Measurements from ENCODE around the gene SPINT1.
A peak's percentile ranks its signal among the peaks of the same experiment; 100 is the strongest.

Gene SPINT1

DNA sequence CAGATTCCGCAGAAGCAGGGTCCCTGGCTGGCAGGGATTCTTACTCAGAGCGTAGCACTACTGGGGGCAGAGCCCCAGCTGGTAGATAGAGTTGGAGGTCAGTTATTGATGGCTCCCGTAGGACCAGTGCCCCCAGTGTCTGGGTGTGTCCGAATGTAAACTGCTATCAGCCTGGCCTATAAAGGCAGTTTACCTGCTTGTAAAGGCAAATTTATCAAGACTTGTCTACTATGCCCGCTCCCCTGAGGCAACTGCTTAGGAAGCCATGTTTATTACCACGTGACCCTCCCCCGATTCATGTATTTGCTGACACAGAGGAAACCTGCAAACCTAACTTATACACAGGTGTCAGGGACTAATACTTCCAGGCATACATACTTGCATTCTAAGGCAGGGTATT, 14.7 kb upstream of the SPINT1 start:
- no peak for DNase-seq

DNA sequence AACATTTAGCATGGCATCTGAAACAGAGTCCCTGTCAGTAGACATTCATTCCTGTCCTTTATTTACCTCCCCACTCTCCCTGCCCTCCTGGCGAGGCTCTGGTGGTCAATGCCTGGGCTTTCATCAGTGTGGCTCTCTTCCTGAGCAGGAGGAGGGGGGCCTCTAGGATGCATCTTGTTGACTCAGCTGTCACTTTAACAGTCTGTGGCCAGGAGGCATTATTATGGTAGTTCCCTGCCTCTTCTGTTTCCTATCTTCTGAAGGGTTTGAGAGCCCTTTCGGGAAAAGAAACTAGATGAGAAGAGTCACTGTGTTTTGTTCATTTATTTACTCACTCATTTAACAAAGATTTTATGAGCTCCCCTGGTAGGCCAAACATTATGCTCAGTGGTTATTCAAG, 13.0 kb upstream of the SPINT1 start:
- no peak for DNase-seq

DNA sequence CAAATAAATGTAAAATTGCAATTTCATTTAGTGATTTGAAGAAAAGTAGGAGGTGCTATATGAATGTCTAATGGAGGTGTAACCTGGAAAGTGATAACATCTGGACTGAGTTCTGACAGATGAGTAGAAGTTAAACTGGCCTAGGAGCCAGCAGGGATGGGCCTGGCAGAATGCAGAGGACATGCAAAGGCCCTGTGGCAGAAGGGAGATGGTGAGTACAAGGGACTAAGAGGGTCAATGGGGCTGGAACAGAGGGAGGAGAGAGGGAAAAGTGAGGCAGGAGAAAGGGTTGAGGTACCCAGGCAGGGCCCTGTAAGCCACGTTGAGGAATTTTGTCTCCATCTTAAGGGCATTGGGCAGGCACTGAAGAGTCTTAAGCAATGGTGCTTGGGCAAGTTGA, 12.0 kb upstream of the SPINT1 start:
- DNase-seq, result no peak

DNA sequence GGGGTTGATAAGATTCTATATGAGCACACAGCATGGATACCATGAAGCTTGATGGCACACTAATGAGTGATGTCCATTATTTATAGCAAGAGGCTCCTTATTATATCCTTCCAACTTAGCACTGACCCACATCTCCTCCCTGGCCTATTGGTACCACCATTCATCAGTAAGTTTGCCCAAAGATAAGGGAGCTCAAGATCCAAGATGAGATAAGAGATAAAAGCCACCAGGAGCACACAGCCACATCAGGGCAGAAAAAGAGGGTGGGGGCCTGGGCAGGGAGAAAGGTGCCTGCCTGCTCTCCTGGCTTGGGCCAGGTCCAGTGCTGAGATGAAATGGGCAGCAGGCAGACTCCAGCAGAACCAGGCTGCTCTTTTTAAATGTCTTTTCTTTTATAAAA, 10.9 kb upstream of the SPINT1 start:
- DNase-seq, result no peak

DNA sequence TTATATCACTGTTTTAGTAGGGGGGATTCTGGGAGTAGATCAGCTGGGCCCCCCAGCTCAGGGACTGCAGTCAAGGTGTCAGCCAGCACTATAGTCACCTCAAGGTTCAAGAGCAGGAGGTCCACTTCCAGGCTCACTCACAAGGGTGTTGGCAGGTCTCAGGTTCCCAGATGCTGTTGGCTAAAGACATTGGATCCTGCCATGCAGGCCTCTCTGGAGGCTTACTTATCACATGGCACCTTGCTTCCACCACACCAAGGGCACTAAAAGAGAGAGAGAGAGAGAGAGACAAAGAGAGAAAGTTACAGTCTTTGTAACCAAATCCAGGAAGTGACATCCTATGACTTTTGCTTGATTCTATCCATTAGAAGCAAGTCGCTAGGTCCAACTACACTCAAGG, 7.8 kb upstream of the SPINT1 start:
- DNase-seq, result no peak

DNA sequence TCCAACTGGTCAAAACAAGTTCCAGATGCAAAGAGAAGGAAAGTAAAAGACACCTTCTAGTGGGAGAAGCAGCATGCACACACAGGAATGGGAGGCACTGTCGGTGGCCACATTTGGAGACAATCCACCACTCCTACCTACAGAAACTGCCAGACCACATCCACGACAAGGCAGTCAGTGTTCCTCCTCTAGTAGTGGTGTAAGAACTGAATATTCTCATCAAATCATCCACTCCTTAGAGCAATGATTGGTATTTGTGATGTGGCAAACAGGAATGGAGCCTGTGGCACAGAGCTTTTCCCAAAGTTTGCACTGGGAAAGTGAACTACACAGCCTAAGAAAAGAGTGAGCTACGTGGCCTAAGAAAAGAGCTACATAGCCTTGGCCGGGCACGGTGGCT, 5.1 kb upstream of the SPINT1 start:
- no peak for DNase-seq

DNA sequence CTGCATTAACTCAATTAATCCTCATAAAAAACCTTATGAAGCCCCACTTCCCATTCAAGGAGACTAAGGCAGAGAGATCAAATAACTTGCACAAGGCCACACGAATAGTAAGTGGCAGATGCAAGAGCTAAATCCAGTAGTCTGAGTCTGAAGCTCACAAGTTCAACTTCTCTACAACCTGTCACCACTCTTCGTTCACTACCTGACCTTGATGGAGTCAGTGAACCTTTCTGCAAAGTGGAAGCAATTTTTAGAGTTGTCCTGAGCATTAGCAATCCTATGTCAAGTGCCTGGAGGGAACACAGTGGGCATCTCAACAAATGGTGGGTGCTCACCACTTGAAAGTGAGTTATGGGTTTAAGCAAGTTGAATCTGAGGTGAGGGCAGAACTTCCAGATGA, 2.1 kb upstream of the SPINT1 start:
- no peak for DNase-seq

DNA sequence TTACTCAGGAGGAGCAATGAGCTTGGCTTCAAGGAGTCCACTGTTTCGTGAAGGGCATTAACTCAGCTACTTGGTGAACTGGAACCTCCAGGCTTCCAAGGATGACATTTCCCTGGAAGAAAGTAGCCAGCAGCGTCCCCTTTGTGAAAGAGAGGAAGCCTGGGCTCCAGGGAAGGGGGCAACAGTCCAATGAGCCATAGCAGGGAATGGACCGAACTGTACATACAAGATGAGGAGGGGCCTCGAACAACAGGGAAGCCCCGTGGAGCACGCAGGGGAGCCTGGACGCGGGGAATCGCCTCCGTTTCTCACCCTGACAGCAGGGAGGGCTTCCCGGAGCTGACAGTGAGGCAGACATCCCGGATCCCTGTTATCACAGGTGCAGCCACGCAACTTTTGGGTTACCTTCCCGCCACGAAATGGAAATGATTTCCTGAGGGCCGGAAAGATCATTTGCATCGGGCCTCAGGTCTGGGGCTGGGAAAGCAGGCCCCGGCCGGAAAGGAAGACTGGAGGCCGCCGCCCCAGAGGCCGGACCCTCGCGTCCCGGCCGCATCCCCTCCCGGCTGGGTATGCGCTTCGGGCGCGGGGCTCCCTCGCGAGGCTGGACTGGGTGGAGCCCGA, 475 bp upstream of the SPINT1 start:
- DNase-seq, result no peak

DNA sequence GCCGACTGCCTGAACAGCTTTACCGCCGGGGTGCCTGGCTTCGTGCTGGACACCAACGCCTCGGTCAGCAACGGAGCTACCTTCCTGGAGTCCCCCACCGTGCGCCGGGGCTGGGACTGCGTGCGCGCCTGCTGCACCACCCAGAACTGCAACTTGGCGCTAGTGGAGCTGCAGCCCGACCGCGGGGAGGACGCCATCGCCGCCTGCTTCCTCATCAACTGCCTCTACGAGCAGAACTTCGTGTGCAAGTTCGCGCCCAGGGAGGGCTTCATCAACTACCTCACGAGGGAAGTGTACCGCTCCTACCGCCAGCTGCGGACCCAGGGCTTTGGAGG, 815 bp downstream of the SPINT1 start:
- DNase-seq, result peak; percentile 12

DNA sequence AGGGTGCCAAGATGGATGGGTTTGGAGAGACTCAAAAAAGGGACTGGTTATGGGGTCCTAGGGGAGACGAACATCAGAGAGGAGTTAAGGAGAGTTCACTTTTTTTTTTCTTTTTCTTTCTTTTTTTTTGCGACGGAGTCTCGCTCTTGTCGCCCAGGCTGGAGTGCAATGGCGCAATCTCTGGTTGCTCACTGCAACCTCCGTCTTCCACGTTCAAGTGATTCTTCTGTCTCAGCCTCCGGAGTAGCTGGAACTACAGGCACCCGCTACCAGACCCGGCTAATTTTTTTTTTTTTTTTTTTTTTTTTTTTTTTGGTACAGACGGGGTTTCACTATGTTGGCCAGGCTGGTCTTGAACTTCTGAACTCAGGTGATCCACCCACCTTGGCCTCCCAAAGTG, 1.2 kb downstream of the SPINT1 start:
- DNase-seq, result no peak

DNA sequence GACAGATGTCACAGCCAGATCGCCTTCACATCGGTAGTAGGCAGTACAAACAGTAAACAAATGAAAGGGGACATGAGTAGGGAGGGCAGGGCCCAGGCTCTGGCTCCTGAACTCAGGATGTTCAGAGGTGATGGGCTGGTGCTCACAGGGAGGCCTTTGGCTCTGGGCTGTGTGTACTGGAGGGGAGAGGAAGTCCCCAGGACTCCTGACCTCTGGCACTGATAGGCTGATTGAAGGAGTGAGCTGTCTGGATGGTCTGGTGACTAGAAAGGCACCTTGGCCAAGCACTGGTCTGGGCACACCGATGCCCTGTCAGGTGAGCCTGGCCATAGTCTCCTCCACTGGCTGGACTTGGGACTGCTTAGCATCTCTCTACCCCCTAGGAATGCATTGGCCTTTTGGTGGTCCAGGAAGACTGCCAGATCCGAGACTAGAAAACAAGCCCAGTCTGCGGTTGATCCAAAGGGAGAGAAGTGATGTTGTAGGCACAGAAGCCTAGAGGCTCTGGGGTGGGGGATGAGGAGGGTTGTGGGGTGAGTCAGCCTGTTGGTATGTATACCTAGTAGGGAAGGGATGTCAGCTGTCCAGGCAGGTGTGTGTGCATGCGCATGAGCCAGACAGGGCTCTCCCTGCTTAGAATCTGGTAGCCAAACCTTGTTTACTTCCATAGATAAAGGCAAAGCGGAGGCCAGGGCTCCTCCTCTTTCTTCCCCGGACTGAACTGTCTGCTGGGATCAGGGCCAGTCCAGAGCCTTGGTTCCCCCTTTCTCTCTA, 1.9 kb downstream of the SPINT1 start:
- DNase-seq, result no peak

DNA sequence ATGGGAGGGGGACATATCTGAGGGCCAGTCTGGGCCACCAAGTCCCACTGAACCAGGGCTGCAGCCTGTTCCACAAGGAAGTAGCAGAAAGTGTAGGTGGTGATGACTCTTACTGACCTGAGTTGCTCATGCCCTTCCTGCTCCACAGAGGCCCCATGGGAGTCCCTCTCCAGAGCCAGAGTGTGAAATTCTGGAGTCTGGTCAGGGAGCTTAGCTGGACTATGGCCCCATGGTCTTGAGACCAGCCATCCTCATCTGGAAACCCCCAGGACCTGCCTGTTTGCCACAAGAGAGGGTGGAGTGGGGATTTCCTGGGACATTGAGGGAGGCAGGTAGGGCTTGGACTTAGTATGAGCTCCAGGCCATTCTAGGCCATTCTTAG, 3.0 kb downstream of the SPINT1 start:
- DNase-seq, result no peak

DNA sequence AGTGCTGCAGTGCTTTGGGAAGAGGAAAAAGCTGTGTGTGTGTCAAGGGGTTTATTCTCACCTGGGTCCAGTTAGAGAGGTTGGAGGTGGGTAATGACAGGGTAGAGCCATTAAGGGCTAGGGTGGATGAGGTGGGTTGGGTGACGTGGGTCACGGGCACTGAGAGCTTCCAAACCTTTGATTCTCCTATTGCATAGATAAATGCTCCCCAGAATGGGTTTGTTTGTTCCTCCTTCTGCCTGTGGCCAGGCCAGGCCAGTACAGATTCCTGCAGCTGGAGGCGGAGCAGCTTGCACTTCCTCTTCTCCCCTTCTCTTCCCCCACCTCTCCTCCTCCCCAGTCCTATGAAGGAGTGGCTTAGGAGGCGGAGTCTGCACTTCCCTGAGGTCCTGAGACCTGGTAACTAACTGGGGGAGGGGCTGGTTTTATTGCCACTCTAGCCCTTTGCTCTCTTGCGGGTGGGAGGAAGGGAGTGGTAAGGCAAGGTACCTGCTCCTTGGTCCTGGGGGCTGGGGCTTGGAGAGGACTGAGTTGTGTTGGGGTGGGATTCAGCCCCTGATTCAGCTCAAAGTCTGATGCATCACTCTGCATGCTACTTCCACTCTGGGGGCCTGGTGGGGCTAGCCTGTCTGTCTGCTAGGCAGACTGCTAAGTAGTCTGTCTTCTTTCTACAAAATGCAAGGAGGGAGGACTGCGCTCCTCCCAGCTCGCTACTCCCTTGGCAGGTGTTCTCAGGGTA, 3.5 kb downstream of the SPINT1 start:
- DNase-seq, result peak; percentile 71

DNA sequence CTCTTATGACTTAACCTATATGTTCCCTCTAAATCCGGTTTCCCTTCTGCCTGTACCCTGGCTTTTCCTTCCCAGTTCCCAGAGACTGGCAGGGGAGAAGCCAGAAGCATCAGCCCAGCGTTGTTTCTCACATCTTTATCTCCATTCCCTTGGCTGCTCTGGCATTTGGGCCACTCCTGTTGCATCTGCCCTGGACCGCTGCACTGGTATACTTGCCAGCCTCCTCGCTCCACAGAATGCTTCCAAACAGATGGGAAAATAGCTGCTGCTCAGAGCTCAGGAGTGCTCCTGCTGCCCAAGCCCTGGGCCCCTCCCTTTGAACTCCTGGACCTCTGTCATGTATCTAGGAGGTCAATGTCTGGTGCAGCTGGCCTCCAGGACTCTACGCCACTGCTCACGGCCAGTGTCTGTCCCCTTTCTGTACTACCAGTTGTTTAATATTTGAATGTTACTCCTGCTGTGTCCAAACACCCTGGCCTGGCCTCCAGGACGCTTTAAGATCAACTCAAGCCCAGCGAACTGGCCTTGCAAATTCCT, 6.8 kb downstream of the SPINT1 start:
- DNase-seq, result no peak

DNA sequence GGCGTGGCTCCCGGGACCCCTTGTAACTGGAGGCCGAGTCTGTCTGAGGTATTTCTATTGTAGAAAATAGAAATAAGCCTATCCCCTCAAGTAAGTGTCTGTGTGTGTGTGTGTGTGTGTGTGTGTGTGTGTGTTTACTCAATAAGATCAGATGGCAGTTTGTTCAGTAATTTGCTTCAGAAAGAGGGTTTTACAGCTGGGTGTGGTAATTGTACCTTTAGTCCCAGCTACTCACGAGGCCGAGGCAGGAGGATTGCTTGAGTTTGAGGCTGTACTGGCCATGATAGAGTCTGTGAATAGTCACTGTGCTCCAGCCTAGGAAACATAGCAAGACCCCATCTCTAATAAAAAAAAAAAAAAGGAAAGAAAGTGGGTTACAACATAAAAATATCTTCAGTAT, 8.7 kb downstream of the SPINT1 start:
- no peak for DNase-seq

DNA sequence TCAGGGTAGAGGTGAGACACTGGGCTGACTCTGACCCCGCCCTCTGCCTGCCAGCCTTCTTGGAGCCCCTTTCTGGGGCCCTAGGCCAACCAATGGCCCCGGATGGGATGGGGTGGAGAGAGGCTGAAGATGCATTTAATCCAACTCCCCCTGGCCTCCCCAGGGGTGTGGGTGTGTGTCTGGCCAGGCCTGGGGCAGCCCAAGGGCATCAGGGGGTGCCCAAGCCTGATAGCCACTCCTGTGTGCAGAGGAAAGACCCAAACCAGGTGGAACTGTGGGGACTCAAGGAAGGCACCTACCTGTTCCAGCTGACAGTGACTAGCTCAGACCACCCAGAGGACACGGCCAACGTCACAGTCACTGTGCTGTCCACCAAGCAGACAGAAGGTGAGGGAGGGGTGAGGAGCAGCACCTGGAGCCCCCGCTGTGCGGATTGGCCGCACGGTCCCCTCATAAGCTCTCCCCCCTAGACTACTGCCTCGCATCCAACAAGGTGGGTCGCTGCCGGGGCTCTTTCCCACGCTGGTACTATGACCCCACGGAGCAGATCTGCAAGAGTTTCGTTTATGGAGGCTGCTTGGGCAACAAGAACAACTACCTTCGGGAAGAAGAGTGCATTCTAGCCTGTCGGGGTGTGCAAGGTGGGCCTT, 9.5 kb downstream of the SPINT1 start:
- no peak for DNase-seq

DNA sequence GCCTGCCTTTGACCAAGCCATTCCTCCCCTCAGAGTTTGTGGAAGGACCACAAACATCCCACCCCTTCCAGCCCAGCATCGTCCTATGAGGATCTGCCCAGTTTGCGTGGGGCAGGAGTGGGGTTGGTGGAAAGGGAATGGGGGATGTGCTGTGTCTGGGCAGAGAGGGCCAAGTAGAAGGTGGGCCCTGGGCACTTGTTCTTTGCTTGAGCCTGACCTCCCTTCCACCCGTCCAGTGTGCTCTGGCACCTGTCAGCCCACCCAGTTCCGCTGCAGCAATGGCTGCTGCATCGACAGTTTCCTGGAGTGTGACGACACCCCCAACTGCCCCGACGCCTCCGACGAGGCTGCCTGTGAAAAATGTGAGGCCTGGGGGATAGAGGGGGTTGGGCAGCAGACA, 10.3 kb downstream of the SPINT1 start:
- no peak for DNase-seq

DNA sequence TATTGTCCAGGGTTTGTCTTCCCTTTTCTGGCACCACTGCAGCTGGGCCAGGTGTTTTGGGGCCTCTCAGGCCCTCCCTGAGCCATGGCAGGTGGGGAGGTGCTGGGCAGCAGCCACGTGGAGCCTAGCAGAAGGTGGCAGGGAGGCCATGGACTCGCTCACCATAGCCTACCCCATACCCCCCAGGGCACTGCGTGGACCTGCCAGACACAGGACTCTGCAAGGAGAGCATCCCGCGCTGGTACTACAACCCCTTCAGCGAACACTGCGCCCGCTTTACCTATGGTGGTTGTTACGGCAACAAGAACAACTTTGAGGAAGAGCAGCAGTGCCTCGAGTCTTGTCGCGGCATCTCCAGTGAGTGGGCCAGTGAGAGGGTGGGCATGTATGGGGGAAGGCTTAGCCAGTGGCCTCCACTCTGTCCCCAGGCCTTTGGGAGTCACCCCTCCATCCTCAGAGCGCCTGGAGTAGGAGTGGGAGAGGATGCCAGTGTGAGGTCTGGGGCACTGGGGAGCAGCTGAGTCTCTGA, 11.9 kb downstream of the SPINT1 start:
- no peak for DNase-seq

DNA sequence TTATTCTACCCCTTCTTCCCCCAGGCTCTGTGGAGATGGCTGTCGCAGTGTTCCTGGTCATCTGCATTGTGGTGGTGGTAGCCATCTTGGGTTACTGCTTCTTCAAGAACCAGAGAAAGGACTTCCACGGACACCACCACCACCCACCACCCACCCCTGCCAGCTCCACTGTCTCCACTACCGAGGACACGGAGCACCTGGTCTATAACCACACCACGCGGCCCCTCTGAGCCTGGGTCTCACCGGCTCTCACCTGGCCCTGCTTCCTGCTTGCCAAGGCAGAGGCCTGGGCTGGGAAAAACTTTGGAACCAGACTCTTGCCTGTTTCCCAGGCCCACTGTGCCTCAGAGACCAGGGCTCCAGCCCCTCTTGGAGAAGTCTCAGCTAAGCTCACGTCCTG, 12.9 kb downstream of the SPINT1 start:
- no peak for DNase-seq

DNA sequence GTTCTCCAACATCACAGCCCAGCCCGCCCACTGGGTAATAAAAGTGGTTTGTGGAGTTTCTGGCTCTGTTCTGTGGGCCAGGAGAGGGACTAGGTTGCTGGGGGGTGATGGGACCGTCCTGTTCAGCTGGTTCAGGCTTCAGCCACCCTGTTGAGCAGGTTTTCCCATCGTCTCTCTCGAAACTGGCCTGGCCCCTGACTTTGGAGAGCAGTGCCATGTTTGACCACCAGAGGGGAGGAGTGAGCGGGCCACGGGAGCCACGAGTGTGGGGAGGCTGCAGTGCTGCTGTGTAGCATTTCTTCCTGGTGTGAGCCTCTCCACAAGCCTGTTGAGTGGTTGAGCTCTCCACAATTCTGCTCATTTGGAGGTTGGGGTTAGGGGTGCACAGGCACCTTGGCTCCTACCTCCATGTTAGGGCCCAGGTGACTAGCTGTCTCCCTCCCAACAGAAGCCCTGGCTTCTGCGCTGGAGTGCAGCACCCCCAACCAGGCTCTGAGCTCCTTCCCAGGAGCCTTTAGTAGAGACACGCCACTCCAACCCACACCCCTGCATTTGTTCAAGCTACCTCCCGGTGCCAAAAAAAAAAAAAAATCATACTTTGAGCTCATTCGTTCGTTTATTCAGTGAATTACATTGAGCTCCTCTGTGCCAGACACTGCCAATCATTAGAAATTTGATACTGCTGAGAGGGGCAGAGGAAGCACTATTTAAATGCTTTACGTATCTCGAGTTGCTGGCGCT, 13.9 kb downstream of the SPINT1 start:
- DNase-seq, result peak; percentile 57

DNA sequence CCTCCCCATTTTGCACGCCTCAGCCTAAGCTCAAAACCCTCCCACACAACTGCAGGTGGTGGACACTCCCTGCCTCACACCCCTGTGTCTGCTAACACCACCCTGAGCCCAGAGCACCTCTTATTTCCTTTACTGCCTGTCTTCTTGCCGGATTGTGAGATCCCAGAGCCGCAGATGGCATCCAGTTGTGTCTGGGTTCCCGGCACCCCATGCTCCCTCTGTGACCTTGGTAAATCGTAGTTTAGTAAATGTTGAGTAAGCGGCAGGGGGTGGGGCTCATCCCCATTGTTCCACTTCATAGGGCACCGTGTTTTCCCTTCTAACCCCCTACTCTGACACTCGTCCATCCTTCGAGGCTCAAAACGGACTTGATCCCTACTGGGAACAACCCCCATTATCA, 14.9 kb downstream of the SPINT1 start:
- DNase-seq, result no peak

DNA sequence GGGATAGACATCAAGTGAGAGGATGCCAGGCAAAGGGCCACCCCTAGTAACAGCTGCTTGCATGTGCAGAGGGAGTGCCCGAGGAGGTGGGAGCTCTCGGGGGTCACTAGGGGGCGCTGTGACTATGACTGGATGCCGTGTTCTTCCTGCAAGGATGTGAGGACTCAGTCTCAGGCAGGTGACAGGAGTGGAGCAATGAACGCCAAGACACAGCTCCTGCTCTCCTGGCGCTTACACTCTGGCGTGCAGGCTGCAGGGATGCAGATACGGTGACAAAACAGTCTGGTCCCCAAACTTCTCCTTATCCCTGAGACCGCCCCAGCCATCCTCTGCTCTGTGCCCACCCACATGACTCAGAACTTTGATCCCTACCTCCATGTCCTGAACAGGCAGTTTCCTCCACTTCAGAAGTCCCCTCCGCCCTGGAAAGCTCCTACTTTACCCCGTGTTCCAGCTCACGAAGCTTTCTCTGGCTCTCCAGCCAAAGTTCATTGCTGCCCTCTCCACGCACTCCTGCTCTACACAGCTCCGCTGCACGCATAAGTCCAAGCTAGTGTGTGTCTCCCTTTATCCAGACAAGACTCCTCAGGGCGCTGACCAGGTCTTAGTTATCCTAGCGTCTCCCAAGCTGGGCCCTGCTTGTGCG, 15.5 kb downstream of the SPINT1 start:
- DNase-seq, result no peak

All from KG1 (cell line).